ENCODE results near the gene ELAVL2.

- no peak for TF ChIP-seq RARB (CRISPR knock-in tag; IDR thresholded peaks at IDR 0.05)
- no peak for TF ChIP-seq PPARA (CRISPR knock-in tag; IDR thresholded peaks at IDR 0.05; ENCODE audit: borderline replicate concordance)
- no peak for TF ChIP-seq OSR1 (CRISPR knock-in tag; IDR thresholded peaks at IDR 0.05)
- no peak for TF ChIP-seq CREB5 (CRISPR knock-in tag; IDR thresholded peaks at IDR 0.05; ENCODE audit: low read depth)
- TF ChIP-seq ARNTL (CRISPR knock-in tag; IDR thresholded peaks at IDR 0.05; ENCODE audit: borderline replicate concordance, low read depth): no peak
- no peak for TF ChIP-seq PATZ1 (CRISPR knock-in tag; IDR thresholded peaks at IDR 0.05; ENCODE audit: borderline replicate concordance)
- no peak for TF ChIP-seq ISL1 (CRISPR knock-in tag; IDR thresholded peaks at IDR 0.05)
- no peak for TF ChIP-seq ZC3H10 (CRISPR knock-in tag; IDR thresholded peaks at IDR 0.05)
- no peak for TF ChIP-seq ZNF565 (CRISPR knock-in tag; conservative IDR thresholded peaks at IDR 0.05; ENCODE audit: low read depth)
- TF ChIP-seq POU6F1 (CRISPR knock-in tag; IDR thresholded peaks at IDR 0.05; ENCODE audit: borderline replicate concordance, low read depth): no peak
- TF ChIP-seq TSHZ2 (CRISPR knock-in tag; IDR thresholded peaks at IDR 0.05): no peak
- TF ChIP-seq ZNF70 (CRISPR knock-in tag; IDR thresholded peaks at IDR 0.05): no peak
- TF ChIP-seq ZFP30 (CRISPR knock-in tag; IDR thresholded peaks at IDR 0.05): no peak
- no peak for TF ChIP-seq CSRNP3 (CRISPR knock-in tag; IDR thresholded peaks at IDR 0.05)
Measured at GRCh38 chr9:23841304-23841703, 15.3 kb upstream of the ELAVL2 start.
